ENCODE results near the gene PTER.

The PTER gene, protein sequence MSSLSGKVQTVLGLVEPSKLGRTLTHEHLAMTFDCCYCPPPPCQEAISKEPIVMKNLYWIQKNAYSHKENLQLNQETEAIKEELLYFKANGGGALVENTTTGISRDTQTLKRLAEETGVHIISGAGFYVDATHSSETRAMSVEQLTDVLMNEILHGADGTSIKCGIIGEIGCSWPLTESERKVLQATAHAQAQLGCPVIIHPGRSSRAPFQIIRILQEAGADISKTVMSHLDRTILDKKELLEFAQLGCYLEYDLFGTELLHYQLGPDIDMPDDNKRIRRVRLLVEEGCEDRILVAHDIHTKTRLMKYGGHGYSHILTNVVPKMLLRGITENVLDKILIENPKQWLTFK

GRCh38 chr10:16436758-16437539, at the start of gene PTER:
Gene PTER (plus strand): TSS chr10:16437010. CDS start chr10:16484385, 47,375 bp downstream.
- peak within 1 kb of the TSS; percentile 94 to 99 for H3K27ac Mint-ChIP-seq
- peaks cover 54% of the 10 kb centered on the region for H3K4me1 Mint-ChIP-seq
- H3K9me3 Mint-ChIP-seq, result no peaks in the 10 kb centered on the region
- DNase-seq, result peak; percentile 98
- peak within 1 kb of the TSS; percentile 90 to 91 for H3K4me3 Mint-ChIP-seq
- no peaks in the 10 kb centered on the region for H3K27me3 Mint-ChIP-seq
- ATAC-seq, result peak; percentile 98

DNA sequence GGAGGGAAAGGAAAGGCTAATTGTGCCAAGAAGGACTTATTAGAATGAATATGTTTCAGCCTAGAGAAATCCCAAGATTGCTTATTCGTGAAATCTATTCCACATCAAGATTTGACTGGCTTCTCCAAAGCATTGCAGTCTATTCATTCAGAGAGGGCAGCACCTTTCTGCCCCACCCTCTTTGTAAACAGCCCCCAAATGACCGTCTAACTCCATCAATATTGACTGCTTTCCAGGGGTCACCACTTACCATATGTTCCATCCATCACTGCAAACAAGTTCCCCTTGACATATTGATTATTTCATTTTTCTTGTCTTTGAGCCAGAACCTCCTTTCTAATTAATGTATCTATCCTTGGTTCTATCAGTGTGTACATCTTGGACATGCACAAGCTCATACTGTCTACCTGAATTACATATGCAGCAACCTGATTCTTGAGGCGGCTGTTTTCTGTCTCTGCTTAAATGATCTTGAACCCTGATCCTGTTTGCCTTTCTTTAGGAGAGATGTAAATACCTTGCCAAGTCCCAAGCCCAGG, 44.2 kb upstream of the PTER start:
- no peak overlapping the region for H3K4me3 Mint-ChIP-seq
- DNase-seq (no peak), ATAC-seq (no peak)
- H3K9me3 Mint-ChIP-seq, result no peaks in the 10 kb centered on the region
- peaks cover 26% of the 10 kb centered on the region for H3K27me3 Mint-ChIP-seq
- no peak overlapping the region for H3K27ac Mint-ChIP-seq
- no peaks in the 10 kb centered on the region for H3K4me1 Mint-ChIP-seq

- DNase-seq (no peak), ATAC-seq (no peak)
- Mint-ChIP-seq H3K4me3 (no peak overlapping the region), H3K27me3 (peaks cover 33% of the 10 kb centered on the region), H3K27ac (peak overlapping the region in 1 of 2 donors; percentile 55), H3K4me1 (no peaks in the 10 kb centered on the region), H3K9me3 (no peaks in the 10 kb centered on the region)
Observed at GRCh38 chr10:16393271-16393858, 43.4 kb upstream of the PTER start.

DNA sequence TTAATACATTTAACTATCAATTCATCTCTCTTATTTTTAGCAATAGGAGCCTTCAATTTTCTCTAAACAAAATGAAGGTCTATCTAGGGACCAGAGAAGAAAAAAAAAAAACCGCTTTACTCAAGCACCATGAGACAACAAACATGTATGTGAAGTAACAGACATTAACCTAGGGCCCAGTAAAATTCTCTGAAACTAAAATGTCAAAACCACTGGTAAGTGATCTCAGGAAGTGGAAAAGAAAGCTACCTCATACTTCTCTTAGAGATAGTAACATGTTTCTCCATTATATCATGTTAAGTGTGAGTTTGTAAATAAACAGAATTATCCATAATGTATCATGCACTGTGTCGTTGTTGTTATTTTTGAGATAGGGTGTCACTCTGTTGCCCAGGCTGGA, 35.4 kb upstream of the PTER start:
- Mint-ChIP-seq H3K4me3 (no peak overlapping the region), H3K27ac (no peak overlapping the region), H3K4me1 (no peaks in the 10 kb centered on the region), H3K9me3 (no peaks in the 10 kb centered on the region), H3K27me3 (peaks cover 18% of the 10 kb centered on the region)
- no peak for DNase-seq
- ATAC-seq, result no peak

DNA sequence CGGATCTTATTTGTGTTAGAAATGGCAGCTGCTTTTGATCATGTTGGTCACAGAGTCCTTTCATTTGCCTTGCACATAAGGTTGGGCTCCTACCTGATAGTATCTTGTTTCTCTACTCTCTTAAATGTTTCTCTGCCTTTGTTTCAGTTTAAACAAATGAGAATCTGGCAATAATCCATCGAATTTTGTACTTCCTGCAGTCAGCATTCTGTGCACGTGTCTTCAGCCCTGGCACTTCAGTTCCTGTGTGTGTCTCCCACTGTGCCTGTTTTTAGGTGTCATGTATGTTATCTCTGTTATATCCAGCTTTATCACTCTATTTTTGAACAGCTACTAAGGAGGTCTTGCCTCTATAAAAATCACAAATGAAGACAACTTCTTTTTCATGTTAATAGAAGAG, 28.4 kb upstream of the PTER start:
- peaks cover 9% of the 10 kb centered on the region for H3K27me3 Mint-ChIP-seq
- ATAC-seq, result no peak
- no peak overlapping the region for H3K27ac Mint-ChIP-seq
- no peaks in the 10 kb centered on the region for H3K9me3 Mint-ChIP-seq
- DNase-seq, result no peak
- H3K4me1 Mint-ChIP-seq, result no peaks in the 10 kb centered on the region
- no peak overlapping the region for H3K4me3 Mint-ChIP-seq

GRCh38 chr10:16417341-16417740, 19.5 kb upstream of the PTER start:
- Mint-ChIP-seq H3K9me3 (no peaks in the 10 kb centered on the region), H3K27ac (no peak overlapping the region), H3K4me1 (no peaks in the 10 kb centered on the region), H3K4me3 (no peak overlapping the region), H3K27me3 (peaks cover 12% of the 10 kb centered on the region)
- DNase-seq, result no peak
- no peak for ATAC-seq

DNA sequence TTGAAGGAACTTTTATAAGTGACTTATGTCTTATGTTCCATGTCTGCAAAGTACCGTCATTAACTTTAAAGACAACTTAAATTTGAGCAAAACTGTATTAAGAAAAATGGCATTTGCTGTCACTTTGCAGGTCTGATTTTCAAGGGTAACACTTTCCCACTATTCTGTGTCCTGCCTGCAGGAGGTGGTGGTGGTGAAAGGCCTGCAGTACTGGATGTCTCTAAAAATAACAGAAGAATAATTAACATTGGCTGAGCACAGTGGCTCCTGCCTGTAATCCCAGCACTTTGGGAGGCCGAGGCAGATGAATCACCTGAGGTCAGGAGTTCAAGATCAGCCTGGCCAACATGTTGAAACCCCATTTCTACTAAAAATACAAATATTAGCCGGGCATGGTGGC, 13.2 kb upstream of the PTER start:
- no peak for ATAC-seq
- Mint-ChIP-seq H3K9me3 (peaks cover 0 to 8% of the 10 kb centered on the region in 2 donors), H3K27me3 (no peaks in the 10 kb centered on the region), H3K4me3 (no peak overlapping the region), H3K4me1 (no peaks in the 10 kb centered on the region), H3K27ac (no peak overlapping the region)
- DNase-seq, result no peak

GRCh38 chr10:16425449-16425848, 11.4 kb upstream of the PTER start:
- Mint-ChIP-seq H3K9me3 (peaks cover 0 to 8% of the 10 kb centered on the region in 2 donors), H3K27me3 (no peaks in the 10 kb centered on the region), H3K27ac (peak overlapping the region in 1 of 2 donors; percentile 15), H3K4me3 (no peak overlapping the region), H3K4me1 (no peaks in the 10 kb centered on the region)
- no peak for ATAC-seq
- no peak for DNase-seq

GRCh38 chr10:16429539-16429938, 7.3 kb upstream of the PTER start:
- Mint-ChIP-seq H3K27ac (no peak overlapping the region), H3K9me3 (peaks cover 0 to 8% of the 10 kb centered on the region in 2 donors), H3K27me3 (no peaks in the 10 kb centered on the region), H3K4me1 (no peaks in the 10 kb centered on the region), H3K4me3 (no peak overlapping the region)
- DNase-seq (no peak), ATAC-seq (no peak)

DNA sequence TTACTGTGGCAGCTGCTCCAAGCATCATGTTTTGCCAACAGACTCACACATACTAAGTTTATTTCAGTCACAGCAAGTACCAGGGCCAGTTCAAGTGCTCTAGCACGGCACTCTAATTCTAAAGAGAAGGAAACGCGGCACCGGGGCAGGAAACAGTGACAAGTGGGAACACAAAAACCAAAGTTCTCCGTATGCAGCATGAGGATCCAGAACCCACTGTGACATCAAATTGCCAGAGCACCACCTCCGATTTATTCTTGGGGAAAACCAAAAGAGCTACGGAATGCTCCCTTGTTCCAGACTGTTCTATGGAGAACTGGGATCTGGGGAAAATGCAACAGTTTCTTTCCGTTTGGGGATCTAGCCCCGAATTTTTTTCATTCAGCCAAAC, 448 bp upstream of the PTER start:
- Mint-ChIP-seq H3K27ac (peak overlapping the region in 1 of 2 donors; percentile 99), H3K9me3 (no peaks in the 10 kb centered on the region), H3K4me1 (peaks cover 49% of the 10 kb centered on the region), H3K4me3 (peak overlapping the region; percentile 90 to 91), H3K27me3 (no peaks in the 10 kb centered on the region)
- ATAC-seq (peak; percentile 7), DNase-seq (no peak)

DNA sequence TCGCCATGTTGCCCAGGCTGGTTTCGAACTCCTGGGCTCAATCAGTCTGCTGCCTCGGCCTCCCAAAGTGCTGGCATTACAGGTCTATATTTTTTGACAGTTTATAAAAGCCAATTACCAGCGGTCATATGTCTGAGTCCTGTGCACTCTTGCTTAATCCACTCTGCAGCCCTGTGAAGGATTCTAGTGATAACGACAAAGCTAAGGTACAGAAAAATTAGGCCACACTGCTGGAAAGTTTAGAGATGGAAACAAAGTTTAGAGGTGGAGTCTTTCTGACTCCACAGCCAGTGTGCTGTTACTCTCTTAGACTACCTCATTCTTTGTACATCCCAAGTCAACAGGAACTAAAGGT, 707 bp downstream of the PTER start:
- DNase-seq (no peak), ATAC-seq (no peak)
- Mint-ChIP-seq H3K4me3 (peak overlapping the region; percentile 90 to 91), H3K27ac (peak overlapping the region; percentile 94 to 99), H3K4me1 (peaks cover 54% of the 10 kb centered on the region), H3K9me3 (no peaks in the 10 kb centered on the region), H3K27me3 (no peaks in the 10 kb centered on the region)

- ATAC-seq (no peak), DNase-seq (no peak)
- Mint-ChIP-seq H3K27me3 (no peaks in the 10 kb centered on the region), H3K4me3 (peak overlapping the region; percentile 65 to 91), H3K27ac (peak overlapping the region in 1 of 2 donors; percentile 75), H3K4me1 (peaks cover 63% of the 10 kb centered on the region), H3K9me3 (no peaks in the 10 kb centered on the region)
Observed at GRCh38 chr10:16439295-16439694, 2.5 kb downstream of the PTER start.

DNA sequence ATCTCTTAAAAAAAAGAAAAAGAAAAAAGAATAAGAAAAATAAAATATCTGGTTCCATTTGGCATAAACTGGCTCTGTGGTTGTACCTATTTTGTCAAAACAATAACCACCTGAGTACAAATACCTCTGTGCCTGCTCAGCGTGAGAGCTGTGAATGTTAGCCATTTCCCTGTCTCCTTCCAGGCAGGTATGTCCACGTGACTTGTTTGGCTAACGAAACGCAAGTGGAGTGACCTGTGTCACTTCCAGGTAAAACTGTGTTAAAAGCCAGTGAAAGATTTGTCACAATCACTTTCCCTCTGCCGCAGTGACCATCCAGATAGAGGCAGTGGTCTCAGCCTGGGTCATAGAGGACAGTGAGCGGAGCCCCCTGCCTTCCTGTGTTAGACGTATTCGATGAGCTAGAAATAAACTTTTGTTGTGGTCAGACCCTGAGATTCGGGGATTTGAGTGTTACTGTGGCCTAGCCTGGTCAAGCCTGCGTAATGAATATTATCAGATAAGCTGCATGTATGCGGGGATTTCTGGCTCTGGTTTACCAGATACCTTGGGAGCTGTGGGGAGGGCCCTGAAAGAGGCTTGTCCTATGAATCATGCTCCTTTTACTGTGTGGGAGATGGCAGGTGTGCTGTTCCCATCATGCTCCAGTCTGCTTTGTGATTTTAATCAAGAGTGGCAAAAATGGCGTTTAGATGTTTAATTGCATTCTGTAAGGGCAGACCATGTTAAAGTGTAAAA, 3.8 kb downstream of the PTER start:
- ATAC-seq (no peak), DNase-seq (no peak)
- no peaks in the 10 kb centered on the region for H3K9me3 Mint-ChIP-seq
- peak overlapping the region in 1 of 2 donors; percentile 34 for H3K27ac Mint-ChIP-seq
- H3K4me1 Mint-ChIP-seq, result peaks cover 65% of the 10 kb centered on the region
- no peaks in the 10 kb centered on the region for H3K27me3 Mint-ChIP-seq
- H3K4me3 Mint-ChIP-seq, result peak overlapping the region; percentile 10 to 44

DNA sequence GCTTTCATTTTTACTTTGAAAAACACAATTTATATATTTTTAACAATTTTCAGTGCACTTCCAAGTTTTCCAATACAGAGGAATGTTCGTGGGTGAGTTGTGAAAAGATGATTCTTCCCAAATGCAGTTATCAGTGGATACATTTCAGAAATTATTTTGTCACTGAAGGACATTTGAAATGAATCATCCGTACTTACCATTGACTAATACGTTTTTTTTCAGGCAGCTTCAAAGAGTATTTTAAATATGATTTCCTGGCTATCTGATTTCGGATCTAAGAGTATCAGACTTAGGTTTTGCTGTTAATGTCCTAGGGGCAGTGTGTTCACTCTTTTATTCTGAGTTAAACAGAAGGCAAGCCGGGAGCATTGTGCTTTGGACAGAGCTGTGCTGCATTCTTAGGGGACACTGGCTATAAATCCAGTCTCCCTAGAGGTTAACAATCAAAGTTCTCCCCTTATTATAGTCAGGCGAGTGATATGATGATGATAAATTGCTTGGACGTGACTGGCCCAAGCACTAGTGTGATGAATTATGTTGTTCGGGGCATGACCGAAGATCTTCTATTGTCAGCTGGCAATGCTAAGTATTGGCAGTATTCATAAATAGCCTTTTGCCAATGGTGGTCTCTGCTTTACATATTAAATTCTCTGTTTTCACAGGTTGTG, 4.5 kb downstream of the PTER start:
- Mint-ChIP-seq H3K4me1 (peaks cover 66% of the 10 kb centered on the region), H3K4me3 (peak overlapping the region in 1 of 2 donors; percentile 62), H3K27ac (no peak overlapping the region), H3K27me3 (no peaks in the 10 kb centered on the region), H3K9me3 (no peaks in the 10 kb centered on the region)
- DNase-seq (no peak), ATAC-seq (no peak)

- Mint-ChIP-seq H3K4me1 (peaks cover 54% of the 10 kb centered on the region), H3K4me3 (no peak overlapping the region), H3K27ac (no peak overlapping the region), H3K27me3 (no peaks in the 10 kb centered on the region), H3K9me3 (no peaks in the 10 kb centered on the region)
- ATAC-seq (no peak), DNase-seq (no peak)
Observed at GRCh38 chr10:16442914-16443313, 6.1 kb downstream of the PTER start.
